Iris pigment epithelial cell (primary cell): ENCODE measurements around the gene BEST4.
"Not testable (repeated sequence)": the region's sequence is repeated elsewhere in the genome, so short reads cannot be mapped to it uniquely, and the experiment has no call there.

Source experiments
- DNase-seq: peaks from one replicate; pipeline ENCODE4 v3.0.0-alpha.2; 2011; ENCODE audit warnings: low read depth

BEST4 gene

DNA sequence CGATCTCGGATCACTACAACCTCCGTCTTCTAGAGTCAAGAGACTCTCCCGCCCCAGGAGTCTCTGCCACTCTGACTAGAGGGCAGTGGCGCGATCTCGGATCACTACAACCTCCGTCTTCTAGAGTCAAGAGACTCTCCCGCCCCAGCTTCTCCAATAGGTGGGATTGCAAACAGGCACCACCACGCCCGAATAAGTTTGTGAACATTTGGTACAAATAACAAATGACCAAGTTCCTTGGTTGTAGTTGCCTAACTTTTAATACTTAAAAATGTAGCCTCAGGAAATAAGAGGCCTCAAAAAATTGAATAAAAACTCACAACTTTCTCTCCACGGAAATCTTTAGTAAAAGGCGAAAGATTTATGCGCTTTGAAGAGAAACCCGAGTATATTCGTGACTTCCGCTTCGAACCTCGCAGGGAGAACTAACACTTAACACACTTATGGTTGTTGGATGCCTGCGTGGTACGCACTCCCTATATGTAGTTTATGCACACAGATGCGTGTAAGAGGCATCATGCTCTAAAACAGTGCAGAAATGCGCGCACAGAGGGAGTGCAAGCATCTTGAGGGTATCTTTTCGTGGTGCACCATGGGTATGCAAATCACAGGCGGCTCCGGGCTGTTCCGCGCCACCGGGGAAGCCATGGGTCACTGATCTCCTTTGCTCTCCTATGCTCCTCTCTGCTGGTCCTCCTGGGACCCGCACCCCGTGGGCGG, 31.8 kb upstream of the BEST4 start:
- DNase-seq = peak; percentile 93

DNA sequence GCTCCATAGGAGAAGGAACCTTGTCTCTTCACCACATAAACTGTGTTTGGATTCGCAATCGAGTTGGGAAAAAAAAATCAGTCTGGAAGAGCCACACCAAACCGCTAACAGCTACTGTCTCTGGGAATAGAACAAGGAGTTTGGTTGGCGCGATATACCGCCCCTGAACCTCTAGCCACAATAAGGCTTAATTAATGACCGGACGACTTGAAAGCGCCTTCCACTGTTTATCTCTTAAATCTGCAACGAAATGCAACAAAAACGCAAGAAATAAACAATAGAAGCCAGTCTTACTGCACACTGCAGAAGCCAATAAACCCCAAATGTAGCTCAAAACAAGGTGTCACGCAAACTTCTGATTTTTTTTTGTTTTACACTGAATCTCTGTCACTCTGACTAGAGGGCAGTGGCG, 31.2 kb upstream of the BEST4 start:
- no peak for DNase-seq

DNA sequence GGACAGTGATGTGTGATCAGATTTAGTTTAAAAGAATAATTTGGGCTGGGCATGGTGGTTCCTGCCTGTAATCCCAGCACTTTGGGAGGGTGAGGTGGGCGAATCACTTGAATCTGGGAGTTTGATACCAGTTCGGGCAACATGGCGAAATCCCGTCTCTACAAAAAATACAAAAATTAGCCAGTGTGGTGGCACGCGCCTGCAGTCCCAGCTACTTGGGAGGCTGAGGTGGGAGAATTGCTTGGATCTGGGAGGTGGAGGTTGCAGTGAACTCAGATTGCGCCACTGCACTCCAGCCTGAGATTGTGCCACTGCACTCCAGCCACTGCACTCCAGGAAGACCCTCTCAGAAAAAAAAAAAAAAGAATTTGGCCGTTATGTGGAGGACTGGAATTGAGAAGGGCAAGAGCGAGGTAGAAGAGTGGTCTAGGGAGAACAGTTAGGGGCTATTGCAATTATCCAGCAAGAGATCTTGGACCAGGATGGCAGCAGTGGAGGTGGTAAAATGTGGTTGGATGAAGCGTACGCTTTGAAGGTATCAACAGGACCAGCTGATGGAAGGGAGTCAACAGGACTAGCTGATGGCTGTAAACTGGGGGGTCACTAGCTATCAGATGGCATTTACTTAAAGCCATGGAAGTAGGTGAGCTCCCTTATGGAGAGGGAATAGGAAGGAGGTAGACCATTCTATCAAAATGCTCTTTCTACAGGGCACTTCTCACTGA, 30.0 kb upstream of the BEST4 start:
- no peak for DNase-seq

DNA sequence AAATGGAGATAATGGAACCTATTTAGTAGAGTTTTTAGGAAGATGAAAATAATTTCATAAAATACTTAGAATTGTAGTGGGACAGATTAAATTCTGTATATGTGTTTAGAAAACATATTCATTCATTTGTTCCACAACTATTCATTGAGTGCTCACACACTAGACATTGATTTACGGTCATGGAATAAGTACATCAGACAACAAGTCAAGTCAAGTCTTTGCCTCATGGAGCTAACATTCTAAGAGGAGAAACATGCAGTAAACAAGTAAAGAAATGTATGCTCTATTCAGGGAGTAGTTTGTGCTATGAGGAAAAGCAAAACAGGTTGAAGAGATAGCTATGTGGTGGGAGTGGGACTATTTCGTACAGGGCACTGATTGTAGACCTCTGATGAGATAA, 29.3 kb upstream of the BEST4 start:
- no peak for DNase-seq

DNA sequence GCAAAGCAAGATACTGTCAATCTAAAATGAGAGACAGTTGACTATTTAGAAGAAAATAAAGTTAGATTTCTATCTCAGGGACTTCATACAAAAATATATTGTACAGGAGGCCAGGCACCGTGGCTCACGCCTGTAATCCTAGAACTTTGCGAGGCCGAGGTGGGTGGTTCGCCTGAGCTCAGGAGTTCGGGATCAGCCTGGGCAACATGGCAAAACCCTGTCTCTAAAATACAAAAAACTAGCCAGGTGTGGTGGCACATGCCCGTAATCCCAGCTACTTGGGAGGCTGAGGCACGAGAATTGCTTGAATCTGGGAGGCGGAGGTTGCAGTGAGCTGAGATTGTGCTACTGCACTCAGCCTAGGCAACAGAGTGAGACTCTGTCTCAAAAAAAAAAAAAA, 28.0 kb upstream of the BEST4 start:
- not testable (repeated sequence) for DNase-seq

DNA sequence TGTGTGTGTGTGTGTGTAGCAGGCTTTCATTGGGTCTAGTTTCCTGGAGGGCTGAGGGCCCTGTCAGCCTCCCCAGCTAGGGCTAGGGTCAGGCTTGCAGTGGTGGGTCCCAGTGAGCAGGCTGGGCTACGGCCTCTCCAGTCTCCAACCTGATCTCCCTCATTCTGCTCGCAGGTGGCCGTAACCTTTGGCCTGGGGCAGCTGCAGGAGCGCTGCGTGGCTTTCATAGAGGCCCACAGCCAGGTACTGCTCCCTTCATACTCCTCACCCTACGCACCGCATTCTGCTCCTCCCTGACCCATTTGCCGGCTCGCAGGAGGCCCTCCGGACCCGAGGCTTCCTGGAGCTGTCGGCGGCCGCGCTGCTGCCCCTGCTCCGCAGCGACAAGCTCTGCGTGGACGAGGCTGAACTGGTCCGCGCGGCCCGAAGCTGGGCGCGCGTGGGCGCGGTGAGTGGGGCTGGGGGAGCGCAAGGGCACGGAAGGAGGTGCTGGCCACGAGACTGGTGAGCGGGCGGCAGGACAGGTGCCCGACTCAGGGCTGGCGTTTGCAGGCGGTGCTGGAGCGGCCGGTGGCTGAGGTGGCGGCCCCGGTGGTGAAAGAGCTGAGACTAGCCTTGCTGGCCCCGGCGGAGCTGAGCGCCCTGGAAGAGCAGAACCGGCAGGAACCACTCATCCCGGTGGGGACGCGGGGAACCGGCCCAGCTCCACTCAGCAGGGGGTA, 25.0 kb upstream of the BEST4 start:
- no peak for DNase-seq

DNA sequence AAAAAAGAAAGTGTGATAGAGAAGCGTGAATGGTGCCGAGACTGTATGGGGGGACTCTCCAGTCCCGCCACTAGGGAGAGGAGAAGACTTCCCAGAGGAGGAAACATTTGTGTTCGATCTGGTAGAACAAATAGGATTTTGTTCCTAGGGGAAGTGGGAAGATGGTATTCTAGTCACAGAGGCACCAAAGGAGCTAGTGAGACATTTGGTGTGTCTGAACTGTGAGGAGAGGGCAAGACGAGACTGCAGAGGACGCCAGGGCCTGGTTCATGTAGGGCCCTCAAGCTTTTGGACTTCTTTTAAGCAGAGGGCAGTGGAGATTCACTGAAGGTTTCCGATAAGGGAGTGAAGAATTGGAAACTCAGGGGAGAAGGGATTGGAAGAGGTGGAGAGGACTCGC, 23.3 kb upstream of the BEST4 start:
- DNase-seq = no peak

DNA sequence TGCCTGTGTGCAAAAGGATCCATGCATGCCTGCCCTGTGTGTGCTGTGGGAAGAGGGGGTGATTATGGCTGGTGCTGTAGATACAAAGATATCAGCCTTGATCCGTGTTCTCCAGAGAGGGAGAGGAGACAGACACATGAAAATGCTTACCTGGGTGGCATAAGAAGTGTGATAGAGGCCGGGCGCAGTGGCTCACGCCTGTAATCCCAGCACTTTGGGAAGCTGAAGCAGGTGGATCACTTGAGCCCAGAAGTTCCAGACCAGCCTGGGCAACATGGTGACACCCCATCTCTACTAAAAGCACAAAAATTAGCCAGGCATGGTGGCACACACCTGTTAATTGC, 22.8 kb upstream of the BEST4 start:
- DNase-seq = not testable (repeated sequence)

DNA sequence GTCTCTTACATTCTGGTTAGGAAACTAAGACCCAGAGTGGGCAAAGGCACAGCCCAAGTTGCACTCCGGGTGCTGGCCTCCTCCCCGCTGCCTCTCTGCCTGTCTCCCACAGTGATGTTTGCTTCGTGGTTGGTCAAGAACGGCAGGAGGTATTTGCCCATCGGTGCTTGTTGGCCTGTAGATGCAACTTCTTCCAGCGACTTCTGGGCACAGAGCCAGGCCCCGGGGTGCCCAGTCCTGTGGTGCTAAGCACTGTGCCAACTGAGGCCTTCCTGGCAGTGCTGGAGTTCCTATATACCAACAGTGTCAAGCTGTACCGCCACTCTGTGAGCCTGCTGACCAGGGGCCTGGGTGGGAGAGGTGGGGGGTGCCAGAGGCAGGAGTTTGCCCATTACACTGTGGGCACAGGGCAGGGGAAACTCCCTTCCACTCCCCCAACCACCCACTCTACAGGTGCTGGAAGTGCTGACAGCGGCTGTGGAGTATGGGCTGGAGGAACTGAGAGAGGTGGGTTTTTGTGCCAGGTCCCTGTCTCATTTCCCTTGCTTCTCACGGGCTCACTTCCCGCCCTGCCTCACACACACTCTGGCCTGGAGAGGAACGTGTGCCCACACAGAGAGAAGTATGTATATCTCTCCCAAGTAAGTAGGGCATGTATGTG, 22.3 kb upstream of the BEST4 start:
- peak; percentile 42 for DNase-seq

DNA sequence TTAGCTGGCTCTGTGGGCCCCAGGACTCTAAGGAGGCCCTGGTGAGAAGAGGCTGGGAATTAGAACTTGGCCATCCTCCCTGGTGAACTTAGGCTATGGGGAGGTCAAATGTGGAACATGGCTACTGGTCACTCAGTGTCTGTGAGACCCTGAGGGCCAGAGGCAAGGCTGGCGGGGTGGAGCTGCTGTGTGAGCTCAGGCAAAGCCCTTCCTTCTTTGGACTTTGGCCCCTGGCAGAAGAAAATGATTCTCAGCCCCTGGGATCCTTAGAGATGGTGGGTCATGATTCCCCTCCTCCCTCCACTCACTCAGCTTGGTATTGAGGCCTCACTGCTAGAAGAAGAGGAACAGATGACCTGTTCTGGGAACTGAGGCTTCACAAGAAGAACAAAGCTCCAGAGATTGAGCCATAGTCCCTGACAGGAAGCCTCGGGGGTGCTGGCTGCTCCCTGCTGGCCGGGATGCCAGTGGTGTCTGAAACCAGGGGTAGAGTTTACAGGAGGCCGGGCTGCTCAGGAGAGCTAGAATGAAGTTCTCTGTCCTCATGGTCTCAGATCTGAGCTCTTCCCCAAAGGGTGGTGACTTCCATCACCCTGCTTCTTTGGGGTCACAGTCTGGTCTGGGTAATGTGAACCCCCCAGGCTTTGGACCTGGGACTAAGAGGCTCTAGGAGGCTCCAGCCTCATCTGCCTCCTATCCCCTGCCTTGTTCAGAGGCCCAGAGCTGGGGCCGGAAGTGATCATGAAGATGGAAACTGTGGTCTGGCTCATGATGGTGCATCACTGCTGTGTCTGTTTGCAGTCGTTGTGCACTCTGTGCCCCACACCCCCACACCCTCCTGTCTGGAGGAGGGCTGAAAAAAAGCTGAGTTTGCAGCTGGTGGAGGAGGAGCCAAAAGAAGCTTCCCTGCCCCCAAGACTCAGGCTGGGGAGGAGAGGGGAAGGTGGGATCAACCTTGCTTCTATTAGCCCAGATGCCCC, 21.3 kb upstream of the BEST4 start:
- DNase-seq = peak; percentile 82

DNA sequence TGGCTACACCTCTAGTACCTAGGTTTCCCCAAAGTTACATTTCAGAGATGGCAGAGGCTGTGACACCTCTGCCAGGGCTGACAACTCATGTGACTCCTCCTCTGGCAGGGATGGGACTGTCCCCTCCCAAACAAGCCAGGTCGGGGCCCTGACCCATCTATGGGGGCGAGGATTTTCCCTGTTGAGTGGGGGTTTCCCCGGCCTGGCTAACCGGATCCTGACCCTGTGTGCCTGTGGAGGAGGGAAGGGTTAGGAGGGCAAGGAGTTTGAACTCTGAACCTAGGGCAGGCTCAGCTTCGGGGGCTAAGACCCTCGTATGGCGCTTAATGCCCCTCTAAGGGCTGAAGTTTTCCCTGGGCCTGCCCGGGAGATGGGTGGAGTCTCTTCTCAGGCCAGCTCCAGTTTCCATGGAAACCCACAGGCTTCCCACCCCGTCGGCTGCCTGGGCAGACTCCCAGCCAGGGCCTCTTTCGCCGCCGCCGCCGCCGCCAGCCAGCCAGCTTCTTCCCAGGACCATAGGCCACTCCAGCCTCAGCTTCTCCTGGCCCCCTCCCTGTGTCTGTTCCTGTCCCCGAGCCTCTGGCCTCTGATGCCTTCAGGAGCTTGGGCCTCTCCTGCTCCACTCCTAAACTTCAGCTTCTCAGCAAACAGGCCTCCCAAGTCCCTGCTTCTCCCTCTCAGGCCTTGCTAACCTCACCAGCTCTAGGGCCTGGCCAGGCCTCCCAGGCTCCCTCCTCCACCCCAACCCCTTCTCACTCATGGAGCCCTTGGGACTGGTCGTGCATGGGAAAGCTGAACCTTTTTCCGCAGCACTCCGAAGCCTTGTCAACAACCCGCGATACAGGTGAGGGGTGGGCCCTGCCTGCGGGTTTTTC, 20.3 kb upstream of the BEST4 start, which contains the start of gene BTBD19:
Gene BTBD19 (plus strand): TSS at position 461 of the 875 bp plus-strand sequence. CDS start 298 bp downstream, at position 759.
- peak; percentile 93 for DNase-seq

DNA sequence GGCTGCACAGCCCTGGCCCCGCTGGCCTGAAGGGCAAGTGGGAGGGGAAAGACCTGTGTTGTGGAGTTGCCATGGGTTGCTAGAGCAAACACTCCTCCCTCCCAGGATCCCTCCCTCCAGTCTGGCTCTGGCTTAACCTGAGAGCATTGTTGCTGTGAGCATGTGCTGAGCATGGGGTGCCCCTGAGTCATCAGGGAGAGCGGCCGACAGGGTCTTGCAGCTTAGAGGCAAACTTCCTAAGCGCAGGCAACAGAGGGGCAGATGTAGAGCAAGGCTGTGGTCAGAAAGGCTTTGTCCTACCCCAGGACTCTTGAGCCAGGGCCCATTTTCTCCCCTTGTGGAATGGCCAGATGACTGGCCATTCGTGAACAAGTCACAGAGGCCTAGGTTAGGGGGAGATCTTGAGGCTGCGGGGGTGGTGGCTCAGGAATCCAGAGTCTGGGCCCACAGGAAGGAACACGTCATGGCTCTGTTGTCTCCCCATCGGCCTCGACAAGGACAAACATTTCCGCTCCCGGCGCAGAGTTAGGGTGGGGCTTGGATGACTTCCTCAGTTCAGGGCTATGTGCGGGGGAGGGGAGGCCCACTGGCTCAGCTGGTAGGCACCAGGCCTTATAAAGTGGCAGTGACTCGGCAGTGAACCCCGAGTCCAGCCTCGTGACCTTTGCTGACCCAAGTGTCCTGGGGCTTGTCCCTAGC, 19.5 kb upstream of the BEST4 start:
- DNase-seq = peak; percentile 100

DNA sequence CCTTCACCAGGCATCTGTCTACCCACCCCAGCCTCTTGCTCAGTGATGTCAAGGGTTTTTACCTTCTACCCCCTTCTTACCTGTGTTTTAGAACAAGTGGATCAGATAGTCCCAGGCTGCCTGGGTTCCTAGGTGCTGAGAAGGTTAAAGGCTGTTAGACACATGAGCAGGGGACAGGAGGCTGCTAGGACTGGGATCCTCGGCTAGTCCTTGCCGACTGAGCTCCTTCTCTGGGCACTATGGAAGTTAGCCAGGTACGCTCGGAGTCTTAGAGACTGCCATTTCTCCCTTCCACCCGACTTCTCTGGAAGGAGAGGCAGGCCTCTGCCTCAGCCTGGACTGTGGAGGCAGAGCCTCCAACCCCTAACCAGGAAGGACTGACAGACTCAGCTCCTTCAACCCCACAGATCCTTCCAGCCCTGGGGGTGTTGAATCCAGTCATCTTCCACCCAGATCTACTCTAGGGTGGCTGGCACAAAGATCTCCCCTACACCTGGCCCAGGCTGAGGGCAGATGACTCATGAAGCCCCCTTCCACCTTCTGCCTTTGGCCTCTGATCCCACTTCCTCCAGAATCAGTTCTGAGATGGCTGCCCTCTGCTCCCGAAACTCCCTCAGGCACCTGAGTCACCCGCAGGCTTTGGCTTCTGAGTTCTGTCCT, 18.9 kb upstream of the BEST4 start, which contains the start of gene DYNLT4:
Gene DYNLT4 (minus strand): TSS at position 648 of the 660 bp plus-strand sequence. CDS start 683 bp downstream, outside the sequence.
- DNase-seq = no peak

DNA sequence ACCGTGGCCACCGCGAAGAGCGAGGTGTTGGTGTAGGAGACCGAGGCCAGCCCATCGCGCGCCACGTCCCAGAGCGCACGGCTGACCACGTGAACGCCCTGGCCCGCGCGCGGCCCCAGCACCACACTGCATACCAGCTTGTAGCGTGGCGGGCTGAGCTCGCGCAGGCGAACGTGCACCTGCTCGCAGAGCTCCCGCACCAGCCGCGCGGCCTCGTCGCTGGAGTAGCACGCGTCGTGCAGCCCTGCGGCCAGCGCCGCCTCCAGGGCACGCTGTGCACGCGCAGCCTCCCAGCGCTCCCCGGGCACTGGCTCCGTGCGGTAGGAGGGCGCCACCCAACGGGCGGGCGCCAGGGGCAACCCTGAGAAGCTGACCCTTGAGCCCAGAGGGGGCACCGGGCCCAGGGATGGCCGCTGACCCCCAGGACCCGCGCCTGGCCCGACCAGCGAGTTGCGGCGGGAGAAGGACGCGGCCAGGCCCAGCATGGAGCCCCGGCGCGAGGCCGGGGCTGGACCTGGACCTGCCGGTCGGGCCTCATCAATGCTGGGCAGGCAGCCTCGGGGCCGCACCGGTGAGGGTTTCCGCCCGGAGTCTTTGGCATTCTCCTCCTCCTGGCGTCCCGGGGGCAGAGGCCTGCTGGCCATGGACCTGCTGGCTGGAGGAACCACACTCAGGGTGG, 18.2 kb upstream of the BEST4 start:
- DNase-seq = no peak

DNA sequence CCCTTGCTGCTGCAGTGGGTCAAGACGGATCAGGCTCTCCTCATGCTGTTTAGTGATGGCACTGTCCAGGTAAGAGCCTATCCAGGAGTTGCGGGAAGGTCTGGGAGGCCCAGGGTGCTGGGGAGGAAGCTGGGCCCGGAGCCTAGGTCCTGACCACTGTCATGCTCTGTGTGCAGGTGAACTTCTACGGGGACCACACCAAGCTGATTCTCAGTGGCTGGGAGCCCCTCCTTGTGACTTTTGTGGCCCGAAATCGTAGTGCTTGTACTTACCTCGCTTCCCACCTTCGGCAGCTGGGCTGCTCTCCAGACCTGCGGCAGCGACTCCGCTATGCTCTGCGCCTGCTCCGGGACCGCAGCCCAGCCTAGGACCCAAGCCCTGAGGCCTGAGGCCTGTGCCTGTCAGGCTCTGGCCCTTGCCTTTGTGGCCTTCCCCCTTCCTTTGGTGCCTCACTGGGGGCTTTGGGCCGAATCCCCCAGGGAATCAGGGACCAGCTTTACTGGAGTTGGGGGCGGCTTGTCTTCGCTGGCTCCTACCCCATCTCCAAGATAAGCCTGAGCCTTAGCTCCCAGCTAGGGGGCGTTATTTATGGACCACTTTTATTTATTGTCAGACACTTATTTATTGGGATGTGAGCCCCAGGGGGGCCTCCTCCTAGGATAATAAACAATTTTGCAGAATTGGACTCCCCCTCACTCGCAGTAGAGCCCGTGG, 17.5 kb upstream of the BEST4 start:
- no peak for DNase-seq

DNA sequence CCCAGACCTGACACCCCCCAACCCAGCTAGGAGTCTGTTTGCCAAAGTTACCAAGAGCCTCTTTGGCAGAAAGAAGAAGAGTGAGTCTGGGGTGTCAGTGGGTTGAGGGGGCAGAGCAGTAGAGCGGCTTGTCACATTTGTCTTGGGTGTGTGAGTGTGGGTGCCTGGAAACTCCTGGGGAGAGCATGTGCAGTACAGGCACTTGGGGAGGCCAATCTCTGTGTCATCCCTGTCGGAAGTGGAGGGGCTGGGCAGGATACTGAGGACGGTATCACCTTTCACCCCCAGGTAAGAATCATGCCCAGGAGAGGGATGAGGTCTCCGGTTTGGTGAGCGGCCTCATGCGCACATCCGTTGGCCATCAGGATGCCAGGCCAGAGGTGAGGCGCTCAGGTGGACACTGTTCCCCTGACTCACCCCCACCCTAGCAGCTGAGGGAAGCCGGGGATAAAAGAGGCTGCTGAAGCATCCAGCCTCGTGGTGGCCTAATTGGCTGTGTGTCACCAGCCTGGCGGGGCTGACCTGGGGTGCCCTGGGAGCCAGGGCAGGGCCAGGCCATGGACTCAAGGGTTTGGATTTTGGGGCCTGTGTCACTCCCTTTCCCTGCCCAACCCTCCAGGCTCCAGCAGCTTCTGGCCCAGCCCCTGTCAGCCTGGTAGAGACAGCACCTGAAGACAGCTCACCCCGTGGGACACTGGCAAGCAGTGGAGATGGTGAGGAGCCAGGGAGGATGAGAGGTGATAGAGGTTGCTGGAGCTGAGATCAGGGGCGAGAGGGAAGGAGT, 15.5 kb upstream of the BEST4 start:
- no peak for DNase-seq

DNA sequence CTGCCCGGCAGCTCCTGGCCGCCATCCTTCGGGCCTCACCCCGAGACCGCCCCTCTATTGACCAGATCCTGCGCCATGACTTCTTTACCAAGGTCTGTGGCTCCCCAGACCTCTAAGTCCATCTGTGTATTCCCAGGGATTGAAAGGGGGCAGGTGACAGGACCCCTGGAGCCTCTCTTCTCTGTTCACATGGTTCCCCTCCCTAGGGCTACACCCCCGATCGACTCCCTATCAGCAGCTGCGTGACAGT, 15.0 kb upstream of the BEST4 start:
- no peak for DNase-seq
